ENCODE results near the gene DRD1.

Gene DRD1

DNA sequence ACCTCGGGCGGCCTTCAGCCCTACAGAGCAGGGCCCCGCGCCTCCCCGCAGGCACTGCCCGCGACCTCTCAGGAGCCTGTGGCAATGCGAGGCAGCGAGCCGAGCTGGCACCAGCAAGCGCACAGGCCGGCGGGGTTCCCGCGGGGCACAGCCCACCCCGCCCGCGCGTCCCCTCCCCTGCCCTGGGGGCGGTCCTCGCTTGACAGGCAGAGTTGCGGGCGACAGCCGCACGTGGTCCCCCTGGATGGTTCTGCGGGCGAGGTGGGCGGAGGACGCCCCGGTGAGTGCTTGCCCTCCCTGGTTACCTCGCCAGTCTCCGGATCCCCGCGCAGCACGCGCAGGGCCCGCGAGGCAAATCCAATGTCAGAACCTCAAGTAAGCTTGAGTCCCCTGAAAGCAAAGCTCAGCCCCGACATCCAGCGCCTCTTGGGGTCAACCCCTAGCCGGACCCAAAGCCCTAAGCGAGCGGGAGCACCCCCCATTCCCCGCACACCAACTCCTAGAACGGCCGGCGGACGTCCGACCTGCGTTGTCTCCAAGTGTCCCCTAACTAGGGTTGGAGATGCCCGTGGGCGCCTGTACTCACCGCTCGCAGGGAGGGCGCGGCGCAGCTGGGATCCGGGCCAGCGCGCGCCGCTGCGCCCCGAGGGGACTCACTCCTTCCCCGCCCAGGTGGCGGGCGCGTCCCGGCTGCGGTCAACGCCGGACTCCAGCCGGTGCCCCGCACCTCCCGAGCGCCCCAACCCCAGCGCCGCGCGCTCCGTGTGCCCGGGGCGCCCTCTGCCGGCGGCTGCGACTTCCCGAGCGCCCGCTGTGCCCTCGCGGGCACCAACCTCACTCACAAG is at the start of gene DRD1:
Gene DRD1, minus strand, starts transcription at position 123 of the 845 bp plus-strand sequence. CDS start 1,083 bp downstream, outside the sequence.
- DNase-seq = peak; percentile 31 to 64 (median 42)

DNA sequence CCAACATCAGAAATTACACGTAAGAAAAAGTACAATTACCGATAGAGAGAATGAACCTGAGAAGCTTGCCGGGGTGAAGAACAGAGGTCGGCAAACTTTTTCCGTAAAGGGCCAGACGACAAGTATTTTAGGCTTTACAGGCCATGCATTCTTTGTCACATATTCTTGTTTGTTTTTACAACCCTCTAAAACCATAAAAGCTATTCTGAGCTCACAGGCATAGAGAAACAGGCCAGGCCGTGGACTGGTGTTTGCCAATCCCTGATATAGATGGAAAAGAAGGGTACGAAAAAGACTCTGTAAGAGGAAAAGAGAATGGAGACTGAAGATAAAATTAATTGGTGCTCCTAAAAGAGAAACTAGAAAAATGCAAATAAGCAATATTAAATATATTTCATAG is 49.7 kb upstream of the DRD1 start:
- no peak for DNase-seq

DNA sequence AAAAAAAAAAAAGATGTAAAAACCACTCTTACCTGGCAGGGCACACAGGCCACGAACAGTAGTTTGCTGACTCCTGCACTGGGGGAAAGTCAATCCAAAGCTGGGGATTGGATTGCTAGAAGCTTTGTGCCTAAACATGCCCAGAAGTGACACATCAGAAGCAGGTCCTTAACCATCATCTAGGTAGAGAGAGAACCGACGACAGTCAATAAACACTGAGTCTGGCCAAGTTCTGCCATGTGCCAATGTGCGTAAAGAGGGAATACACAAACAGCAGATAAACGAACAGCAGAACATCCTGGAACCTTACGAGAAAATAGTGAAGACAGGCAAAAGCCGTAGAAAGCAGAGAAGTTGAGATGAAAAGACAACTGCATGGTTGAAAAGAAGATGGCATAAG is 49.3 kb upstream of the DRD1 start:
- DNase-seq = no peak

DNA sequence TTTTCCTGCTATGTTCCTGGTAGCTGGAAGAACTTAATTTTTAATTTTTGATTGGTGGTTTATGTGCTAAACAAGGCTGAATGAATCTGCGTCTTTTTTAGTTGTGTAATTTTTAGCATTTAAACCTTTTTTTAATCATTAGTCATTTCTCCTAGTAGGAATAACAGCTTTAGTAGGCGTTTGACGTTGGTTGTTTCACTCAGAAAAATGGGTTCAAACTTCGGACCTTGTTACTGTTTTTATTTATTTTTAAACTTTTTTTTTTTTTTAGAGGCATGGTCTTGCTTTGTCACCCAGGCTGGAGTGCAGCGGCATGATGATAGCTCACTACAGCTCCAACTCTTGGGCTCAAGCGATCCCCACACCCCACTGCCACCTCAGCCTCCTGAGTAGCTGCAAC is 47.2 kb upstream of the DRD1 start:
- DNase-seq = no peak

DNA sequence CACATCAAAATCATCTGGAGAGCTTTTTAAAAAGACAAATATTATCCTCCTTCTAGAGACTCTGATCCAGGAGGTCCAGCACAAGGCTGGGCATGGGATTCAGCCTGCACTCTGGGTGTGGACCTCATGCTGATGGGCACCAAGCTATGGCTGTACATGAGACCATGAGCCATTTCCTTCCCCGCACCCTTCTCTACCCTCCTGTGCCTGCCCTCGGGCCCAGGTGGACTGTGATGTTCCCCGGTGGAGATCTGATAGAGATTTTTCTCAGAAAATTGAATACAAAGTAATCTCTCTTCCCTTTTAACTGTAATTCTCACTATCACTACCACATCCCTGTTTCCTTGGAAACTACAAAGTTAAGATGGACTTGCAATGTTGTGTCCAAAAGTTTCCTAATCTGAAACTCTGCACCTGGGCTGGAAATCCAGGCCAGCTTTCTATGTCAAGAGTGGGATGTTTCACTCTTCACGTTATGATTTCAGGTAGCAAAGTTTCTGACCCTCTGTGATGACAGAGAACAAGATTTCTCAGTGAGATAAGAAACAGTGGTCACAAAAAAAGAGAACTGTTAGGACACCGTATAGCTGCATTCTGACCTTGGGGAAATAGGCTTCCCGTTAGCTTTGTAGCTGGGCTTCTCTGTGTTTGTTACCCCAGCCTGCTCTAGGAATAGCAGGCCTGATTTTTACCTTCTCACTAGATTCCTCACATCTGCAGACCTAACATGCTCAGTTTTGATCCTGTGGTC is 45.9 kb upstream of the DRD1 start:
- DNase-seq = no peak

DNA sequence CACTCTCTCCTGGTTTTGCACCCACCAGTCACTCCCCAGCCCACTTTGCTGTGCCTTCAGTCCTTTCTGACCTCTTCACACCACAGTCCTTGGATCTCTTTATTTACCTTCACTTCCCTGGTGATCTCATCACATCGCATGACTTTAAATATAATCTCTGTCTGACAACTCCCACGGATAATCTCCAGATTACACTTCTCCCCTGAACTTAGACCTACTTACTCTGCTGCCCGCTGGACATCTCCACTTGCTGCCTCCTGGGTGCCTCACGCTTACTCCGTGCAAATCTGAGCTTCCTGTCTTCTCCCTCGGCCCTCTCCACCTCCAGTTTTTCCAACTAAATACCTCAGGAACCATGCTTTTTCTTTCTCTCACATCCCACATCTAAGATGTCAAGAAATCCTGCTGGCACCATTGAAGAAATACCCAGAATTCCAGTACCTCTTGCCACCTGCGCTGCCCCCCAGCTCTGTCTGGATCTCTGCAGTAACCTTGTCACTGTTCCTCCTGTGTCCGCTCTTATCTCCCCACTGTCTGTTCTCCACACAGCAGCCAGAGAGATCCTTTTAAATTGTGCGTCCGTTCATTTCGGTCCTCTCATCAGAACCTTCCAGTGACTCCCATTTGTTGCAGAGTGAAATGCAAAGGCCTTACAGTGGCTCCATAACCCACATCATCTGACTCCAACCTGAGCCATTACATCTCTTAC is 43.7 kb upstream of the DRD1 start:
- DNase-seq = no peak

DNA sequence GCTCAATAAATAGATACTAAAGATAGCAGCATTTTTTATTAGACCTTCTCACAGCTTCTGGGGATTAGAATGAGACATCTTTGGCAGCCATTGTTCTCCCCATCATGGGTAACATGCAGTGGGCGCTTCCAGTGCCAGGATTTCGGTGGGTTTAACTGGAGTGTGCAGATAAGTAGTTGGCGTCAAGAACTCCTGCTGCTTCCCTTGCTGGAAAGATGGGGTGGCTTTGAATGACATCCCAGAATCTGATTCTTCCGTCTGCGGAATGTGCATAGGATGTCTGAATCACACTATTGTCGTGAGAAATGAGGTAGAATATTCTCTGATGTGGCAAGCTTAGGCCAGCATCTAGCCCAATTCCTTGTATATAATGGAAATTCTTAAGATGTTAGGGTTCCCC is 41.6 kb upstream of the DRD1 start:
- no peak for DNase-seq

DNA sequence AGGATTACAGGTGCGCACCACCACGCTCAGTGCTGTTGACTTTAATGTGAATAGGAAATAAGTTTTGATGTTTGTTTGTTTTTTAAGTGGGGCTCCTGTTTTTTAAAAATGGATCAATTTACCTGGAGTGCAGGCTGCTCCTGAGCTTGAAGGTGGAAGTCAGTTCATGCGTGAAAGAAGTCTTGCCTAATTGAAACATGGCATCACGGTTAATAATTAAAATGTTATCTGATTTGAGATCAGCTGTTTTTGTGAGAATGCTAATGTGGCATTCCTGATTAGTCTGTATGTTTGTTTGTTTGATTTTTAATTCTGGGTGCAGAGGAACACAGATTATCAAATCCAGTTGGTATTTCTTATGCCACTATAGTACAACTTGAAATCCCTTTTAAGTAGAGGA is 40.8 kb upstream of the DRD1 start:
- no peak for DNase-seq

DNA sequence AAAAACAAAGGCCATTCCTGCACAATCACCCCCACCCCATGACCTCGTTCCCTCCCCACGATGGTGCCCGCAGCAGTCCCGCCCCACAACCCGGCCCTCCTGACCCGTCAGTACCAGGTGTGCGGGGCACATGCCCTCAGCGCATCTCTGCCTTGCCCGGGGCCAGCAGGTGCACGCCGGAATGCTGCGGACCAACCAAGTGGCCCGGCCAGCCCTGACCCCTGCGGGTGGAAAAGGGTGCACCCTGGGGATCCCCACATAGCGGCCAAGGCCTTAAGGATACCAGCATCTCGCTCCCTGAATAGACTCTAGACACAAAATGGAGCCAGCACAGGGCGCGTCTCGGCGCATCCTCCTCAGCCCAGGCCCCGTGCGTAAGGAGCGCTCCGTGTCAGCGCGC is 40.3 kb upstream of the DRD1 start:
- no peak for DNase-seq

DNA sequence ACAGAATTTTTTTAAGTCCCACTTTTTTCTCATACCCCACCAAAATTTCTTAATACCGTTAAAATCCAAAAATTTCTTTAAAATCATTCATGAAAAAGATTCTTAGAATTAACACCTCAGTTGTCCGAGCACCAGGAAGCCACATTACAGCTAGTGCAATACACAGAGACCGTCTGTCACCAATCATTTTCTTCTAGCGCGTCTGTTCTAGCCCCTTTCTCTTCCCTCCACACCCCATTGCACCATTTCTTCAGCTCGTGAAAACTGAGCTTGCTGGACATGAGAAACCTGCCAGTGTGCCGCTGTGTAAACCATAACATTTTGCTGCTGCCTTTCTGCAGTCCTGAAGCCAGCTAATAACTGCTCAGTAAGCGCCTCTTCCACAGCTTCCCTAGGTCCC is 39.4 kb upstream of the DRD1 start:
- no peak for DNase-seq

DNA sequence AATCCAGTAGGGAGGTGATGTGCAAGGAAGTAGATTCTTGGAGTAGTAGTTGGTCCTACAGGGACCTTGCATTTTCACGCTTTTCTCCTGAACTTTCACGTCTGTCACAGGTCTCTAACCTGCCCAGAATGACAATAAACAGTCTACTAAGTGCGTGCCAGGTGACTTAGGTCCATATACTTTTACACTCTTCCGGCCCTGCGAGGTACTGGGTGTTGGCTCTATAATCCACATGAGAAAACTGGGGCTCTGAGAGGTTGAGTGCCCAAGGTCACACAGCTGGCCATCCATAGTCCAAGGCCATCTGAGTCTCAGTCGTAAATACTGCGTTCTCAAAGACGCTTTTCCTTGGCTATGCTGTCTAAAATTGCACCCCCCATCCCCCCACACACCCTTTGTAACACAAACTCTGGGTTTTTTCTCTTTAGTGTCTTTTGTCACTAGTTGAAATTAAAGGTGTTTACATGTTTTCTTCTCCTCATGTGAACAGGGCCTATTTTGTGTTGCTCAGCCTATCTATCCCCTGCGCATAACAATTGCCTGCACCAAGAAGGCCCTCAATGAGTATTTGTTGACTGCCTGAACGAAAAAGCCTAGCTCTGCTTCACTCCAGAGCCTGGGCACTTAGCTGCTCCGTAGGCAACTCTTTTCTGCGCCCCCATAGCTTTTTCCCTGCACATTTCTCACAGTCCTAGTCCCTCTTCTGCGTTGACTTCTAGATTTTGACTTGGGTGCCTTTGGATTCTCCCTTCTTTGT is 35.3 kb upstream of the DRD1 start:
- DNase-seq = no peak

DNA sequence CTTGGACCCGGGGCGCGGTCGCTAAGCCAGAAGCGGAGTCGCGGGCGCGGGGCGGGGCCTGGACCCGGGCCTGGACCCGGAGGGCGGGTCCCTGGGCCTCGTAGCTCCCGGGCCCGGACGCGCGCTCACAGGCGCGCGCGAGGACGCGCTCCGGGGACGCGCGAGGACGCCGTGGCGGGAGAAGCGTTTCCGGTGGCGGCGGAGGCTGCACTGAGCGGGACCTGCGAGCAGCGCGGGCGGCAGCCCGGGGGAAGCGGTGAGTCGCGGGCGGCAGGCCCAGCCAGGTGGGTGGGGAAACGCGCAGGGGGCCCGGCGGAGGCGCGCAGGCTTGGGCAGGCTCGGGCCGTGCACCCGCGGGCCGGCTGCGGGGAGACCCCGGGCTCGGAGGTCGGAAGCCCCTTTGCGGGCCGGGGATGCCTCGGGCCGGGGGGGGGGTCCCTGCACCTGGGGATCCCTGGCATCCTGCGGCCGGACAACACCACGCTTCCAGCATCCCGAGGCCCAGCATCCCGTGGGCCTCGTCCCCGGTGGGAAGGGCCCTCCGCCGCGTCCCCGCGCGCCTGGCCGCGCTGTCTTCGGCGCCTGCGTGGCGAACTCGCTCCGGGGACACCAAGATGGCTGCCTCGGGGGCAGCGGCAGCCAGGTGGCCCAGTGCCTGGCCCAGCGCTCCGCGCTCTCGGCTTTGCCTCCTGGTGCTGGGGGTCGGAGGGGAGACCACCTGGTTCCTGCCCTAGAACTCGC is 34.6 kb upstream of the DRD1 start, which contains the start of gene SFXN1:
Gene SFXN1, plus strand, starts transcription at position 177 of the 741 bp plus-strand sequence. CDS start 13,544 bp downstream, outside the sequence.
- DNase-seq = peak; percentile 85 to 88 (median 87)

DNA sequence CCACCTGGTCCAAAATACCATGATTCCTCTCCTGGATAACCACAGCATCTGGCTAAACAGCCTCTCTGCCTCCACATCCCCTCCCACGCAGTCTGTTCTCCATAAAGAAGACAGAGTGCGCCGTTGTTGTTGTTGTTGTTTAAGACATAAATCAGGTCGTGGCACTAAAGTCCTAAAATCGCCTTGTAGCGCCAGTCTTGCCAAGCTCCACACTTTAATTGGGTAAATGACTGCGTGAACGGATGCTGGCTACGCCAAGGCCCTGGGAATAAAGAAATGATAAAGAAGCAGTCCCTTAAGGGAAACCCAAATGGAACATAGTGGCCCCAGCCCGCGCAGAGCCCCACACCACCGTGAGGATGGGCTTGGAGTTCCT is 34.0 kb upstream of the DRD1 start:
- no peak for DNase-seq

DNA sequence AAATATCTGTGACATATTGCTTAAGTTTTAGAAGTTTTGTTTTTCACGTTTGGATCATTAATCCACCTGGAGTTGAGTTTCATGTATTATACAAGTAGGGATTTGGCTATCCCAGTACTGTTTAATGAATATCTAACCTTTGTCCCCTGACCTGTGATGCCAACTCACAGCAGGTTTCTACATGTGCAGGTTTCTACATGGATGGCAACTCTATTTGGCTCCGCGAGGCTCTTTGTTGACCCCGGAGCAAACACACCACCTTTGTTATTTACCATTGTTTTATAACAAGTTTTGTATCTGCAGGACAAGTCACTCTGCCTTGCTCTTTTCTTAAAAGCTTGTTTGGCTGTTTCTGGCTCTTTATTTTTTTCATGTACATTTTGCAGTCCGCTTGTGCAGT is 33.5 kb upstream of the DRD1 start:
- no peak for DNase-seq

DNA sequence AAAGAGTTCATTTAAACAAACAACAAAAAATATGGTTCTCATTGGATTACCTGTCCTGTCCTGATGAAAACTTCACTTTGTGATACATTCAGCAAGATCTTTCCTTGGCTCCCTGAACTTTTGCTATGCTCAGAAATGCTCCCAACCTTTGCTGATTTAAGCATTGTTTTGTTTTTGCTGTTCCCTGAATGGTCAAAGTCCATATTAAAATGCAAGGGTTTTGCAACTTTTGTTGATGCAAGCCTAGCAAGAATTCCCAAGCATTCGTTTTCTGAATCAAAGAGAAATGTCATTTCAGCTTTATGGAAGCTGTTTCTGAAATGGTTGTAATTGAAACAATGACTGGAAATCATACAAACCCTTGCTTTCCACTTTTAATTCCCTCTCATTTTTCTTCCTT is 31.3 kb upstream of the DRD1 start:
- no peak for DNase-seq

DNA sequence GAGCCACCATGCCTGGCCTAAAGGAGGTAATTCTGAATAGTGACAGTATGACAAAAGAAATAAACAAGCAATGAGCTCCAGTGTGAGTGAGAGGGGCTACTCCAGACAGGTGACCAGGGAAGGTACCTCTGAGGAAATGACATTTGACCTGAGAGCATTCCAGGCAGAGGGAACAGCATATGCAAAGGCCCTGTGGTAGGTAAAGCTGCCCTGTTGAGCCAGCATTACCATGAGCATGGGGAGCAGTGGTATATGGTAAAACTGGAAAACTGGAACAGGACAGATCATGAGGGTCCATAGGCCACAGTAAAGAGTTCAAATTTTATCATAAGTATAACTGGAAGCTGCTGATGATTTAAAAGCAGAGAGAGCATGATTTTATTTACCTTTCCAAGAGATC is 28.4 kb upstream of the DRD1 start:
- no peak for DNase-seq

DNA sequence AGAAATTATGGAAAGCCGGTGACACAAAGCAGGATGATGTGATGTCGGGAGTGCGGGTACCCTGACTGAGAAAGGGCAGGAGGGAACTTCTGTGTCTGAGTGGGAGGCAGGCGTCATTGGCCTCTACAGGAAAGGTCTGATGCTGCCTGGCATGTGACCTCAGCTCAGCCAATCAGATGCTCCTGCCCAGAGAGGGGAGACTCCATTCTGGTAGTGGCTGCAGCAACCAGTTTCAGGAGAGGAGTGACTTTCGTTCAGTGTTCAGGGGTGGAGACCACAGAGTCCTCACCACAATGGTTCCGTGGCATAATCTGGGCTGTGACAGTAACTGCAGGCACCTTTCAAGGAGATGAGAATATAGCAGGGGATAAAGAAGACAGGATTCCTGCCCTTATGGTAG is 27.6 kb upstream of the DRD1 start:
- no peak for DNase-seq

DNA sequence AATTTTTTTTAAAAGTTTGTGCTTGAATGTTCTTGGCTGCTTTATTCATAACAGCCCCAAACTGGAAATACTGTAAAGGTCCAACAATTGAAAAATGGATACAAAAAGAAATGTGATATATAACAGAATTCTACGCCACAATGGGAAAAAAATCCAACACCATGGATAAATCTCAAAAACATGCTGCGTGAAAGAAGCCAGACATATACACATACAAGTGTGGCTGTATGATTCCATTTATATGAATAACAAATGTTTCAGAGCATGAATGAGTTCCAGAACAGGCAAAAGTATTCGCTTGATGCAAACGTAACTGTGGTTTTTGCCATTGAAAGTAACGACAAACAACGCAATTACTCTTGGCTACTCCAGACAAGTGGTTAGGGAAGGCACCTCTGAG is 27.2 kb upstream of the DRD1 start:
- no peak for DNase-seq

DNA sequence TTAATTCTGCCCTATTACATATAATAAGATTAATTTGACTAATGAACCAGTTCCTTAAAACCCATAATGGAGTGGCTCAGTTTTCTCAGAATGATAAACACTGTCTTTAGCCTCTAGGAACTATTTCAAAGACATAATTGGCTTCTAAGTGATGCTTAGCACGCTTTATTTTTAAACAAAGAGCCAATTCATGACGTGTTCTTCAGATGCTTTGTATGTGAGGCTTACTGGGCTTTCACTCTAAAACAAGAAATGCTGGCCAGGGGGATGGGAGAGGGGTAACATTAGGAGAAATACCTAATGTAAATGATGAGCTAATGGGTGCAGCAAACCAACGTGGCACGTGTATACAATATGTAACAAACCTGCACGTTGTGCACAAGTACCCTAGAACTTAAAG is 26.8 kb upstream of the DRD1 start:
- peak in 1 of 3 experiments; percentile 13 for DNase-seq

DNA sequence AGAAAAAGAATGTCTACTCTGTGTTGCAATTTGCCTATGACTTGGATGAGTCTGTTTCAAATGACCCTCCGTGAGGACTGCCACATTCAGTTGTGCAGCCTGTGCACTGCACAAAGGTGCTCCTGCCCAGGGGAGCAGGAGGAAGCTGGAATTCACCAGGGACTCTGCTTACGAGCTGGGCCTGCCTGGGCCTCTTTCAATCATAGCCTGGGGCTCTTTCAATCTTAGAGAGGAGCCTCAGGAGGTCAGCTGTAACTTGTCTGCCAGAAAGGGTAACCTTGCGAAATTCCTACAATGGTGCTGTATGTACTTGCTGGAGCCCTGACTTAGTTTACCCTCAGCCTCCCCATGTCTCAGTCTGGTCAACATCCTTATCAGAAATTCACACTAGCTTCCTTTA is 25.9 kb upstream of the DRD1 start:
- no peak for DNase-seq

DNA sequence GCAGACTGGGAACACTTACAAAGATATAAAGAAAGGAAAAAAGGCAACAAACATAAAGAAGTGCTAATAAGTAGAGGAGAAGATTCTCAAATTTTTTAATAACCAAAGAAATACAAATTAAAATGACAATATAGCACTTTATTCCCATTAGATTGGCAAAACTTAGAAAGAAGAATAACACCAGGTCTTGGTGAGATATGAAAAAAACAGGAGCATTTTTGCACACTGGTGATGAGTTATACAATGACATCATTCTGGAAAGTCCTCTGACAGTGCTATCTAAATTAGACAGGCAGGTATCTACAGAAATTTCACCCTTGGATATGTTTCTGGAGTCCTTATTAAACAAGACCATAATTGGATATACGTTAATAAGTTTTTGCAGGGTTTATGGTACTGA is 24.9 kb upstream of the DRD1 start:
- DNase-seq = no peak
